ENCODE results near the gene KCNG4. TPM values are rescaled to one million over a fixed set of nuclear protein-coding genes. Genes with fewer than 3 reads are reported as not detected.

Gene KCNG4
- total RNA-seq, 2 donors from 2014 or later, result not detected

DNA sequence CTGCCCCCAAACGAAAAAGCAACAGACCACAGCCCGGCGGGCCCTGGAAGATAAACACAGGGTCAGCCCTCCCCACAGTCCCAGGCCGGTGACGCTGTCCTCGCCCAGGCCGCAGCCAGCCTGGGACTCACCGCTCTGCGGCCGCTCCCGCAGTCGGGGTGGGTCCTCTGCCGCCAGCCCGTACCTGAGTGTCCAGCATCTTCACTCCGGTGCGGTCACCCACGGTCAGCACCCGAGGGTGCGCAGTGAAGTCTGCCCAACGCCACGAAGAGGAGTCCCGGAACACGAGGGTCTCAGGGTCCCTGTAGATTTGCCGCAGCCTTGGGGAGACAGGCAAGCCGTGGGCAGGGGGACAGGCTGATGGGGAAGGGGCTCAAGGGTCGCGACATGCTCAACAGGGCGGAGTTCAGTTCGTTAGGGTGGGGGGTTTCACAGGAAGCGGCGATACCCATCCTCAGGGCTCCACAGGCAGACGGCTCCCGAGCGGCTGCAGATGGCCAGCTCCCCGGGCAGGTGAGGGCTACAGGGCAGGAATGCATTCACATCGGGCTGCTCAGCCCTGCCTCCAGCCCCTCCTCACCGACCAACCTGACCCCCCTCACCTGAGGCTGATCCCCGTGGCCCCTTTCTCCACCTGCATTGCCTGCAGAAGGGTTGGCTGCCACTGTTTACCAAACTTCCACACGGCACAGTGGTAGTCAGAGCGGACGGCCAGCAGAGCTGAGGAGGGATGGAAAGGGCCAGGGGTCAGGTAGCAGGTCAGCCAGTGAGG lies 58.5 kb downstream of the KCNG4 start:
- no peak for DNase-seq (ENCODE audit: low spot score)
- peak overlapping the region in 1 of 2 donors; percentile 35 for H3K27ac ChIP-seq

DNA sequence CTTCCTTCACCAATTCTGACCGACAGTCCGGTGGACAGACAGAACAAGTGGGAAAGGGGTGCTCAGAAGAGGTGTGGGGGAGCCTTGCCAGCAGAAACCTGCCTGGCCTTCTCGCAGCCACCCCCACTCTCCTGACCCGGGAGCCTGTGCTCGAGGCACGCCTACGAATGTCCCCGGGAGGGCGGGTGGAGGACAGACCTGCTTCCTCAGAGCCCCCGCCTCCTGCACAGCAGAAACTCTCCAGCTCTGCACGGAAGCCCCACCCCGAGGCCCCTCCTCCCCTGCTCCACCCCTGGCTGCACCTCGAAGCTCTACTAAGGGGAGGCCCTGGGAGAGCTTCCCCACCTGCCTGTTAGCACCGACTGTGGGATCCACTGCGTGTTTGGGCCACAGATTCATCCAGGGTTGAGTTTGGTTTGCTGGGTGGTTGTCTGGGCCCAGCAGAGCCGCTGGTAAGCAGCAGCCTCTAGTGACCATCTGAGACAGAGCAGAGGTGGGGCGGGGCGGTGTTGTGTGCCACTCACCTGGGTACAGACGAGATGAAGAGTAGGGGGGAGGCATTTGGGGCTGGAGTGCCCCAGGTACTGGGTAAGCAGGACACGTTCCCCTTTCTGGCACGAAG lies 59.2 kb downstream of the KCNG4 start:
- H3K9me3 ChIP-seq, result no peaks in the 10 kb centered on the region
- H3K4me3 ChIP-seq, result no peak overlapping the region
- TF ChIP-seq, protein P1, sequence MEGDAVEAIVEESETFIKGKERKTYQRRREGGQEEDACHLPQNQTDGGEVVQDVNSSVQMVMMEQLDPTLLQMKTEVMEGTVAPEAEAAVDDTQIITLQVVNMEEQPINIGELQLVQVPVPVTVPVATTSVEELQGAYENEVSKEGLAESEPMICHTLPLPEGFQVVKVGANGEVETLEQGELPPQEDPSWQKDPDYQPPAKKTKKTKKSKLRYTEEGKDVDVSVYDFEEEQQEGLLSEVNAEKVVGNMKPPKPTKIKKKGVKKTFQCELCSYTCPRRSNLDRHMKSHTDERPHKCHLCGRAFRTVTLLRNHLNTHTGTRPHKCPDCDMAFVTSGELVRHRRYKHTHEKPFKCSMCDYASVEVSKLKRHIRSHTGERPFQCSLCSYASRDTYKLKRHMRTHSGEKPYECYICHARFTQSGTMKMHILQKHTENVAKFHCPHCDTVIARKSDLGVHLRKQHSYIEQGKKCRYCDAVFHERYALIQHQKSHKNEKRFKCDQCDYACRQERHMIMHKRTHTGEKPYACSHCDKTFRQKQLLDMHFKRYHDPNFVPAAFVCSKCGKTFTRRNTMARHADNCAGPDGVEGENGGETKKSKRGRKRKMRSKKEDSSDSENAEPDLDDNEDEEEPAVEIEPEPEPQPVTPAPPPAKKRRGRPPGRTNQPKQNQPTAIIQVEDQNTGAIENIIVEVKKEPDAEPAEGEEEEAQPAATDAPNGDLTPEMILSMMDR (IDR thresholded peaks at IDR 0.05), result no peak
- DNase-seq (ENCODE audit: low spot score), result no peak
- no peaks in the 10 kb centered on the region for H3K27me3 ChIP-seq
- H3K27ac ChIP-seq, result peak overlapping the region in 1 of 2 donors; percentile 65
- peaks cover 0 to 60% of the 10 kb centered on the region in 2 donors for H3K4me1 ChIP-seq
- peaks cover 53% of the 10 kb centered on the region for H3K36me3 ChIP-seq

More for the DNA sequence above, 58.5 kb downstream of the KCNG4 start:
- peaks cover 0 to 60% of the 10 kb centered on the region in 2 donors for H3K4me1 ChIP-seq
- peaks cover 53% of the 10 kb centered on the region for H3K36me3 ChIP-seq
- no peak overlapping the region for H3K4me3 ChIP-seq
- no peaks in the 10 kb centered on the region for H3K9me3 ChIP-seq
- TF ChIP-seq, protein P1 (IDR thresholded peaks at IDR 0.05), result no peak
- H3K27me3 ChIP-seq, result no peaks in the 10 kb centered on the region

DNA sequence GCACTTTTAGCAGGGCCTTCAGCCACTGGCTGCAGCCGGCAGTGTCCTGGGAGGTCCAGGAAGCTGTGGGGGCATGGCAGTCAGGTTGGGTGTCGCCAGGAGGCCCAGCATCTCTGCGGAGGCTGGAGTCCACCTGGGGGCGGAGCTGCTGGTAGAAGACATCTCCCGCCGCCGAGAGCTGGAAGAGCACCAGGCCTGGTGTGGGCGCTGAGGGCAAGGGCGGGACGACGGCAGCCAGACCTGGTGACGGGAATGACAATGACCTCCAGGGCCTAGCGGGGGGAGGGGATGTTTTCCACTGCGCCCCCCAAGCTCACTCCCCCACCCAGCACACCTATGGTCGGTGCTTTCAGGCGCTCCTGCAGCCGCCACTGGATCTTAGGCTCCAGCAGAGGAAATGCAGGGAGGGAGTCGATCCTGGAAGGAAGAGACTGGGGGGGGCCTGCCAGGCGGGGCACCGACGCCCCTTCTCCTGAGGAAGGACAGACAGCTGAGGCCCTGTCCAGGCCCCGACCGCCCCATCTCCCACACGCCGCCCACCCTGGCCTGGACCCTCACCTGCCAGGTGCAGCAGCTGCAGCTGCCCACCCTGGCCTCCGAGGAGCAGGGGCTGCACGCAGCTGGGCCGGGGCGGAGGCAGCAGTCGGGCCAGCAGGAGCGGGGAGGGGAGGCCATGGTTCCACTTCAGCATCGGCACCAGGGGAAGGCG lies 60.0 kb downstream of the KCNG4 start:
- Histone ChIP-seq H3K27me3 (no peaks in the 10 kb centered on the region), H3K27ac (peak overlapping the region in 1 of 2 donors; percentile 65), H3K36me3 (peaks cover 53% of the 10 kb centered on the region), H3K4me3 (no peak overlapping the region), H3K4me1 (peaks cover 0 to 64% of the 10 kb centered on the region in 2 donors), H3K9me3 (no peaks in the 10 kb centered on the region)
- TF ChIP-seq, protein P1 (IDR thresholded peaks at IDR 0.05), result no peak
- no peak for DNase-seq (ENCODE audit: low spot score)

DNA sequence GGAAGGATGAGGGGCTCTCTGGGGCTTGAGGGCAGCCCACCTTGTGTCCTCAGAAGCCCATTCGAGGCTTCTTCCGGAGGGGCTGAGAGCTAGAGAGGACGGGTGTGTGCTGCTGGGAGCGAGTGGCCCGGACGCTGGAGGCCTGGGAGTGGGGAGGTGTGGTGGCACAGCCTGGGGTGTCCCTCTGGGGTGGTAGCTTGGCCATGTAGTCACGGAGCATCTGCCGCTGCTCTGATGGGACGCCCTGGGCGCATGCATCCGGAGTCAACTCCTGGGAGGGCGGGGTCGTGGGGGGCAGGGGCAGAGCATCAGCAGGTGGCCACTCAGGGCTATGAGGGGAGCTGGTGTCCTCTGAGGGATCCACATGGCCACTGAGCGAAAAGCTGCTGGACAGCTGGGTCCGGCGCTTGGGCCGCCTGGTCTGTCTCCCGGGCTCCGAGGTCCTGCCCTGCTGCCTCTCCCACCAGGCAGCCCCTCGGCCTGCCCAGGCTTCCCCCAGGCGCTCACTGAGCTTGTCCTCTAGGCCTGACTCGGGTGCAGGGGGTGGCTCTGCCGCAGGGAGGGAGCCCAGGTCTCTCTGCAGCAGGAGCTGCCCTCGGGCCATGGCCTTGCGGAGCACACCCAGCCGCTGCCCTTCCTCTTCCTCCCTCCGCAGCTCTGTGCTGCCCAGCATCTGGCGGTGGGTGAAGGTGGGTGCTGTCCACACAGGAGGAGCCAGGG lies 60.8 kb downstream of the KCNG4 start:
- Histone ChIP-seq H3K4me1 (peaks cover 0 to 68% of the 10 kb centered on the region in 2 donors), H3K9me3 (no peaks in the 10 kb centered on the region), H3K36me3 (peaks cover 53% of the 10 kb centered on the region), H3K4me3 (no peak overlapping the region), H3K27me3 (no peaks in the 10 kb centered on the region), H3K27ac (peak overlapping the region in 1 of 2 donors; percentile 65)
- DNase-seq (ENCODE audit: low spot score), result no peak
- TF ChIP-seq, protein P1 (IDR thresholded peaks at IDR 0.05), result no peak

DNA sequence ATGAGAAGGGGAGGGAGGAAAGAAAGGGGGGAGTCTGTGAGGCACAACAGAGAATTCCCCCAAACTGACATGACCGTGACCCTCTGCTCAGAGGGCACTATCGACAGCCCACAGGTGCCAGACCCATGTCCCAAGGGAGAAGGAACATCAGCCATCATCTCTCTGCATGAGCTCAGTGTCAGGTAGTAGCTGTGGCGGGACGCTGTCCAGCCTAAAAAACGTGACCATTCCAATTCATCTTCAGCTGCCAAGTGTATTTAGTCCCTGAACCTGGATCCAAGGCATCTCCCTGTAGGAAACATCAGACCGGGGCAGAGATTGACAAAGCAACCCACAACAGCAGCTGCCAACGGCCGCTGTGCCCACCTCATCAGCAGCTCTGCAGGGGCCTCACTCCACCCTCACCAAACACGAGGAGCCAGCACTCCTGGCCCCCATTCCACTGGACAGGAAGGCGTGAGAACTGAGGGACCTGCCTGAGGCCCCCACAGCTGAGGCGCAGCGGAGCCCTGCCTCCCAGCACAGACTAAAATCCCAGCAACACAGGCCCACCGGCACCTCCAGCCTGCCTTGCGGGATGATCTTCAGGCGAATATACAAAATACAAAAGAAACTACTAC lies 61.6 kb downstream of the KCNG4 start:
- Histone ChIP-seq H3K4me1 (peaks cover 0 to 61% of the 10 kb centered on the region in 2 donors), H3K27me3 (no peaks in the 10 kb centered on the region), H3K4me3 (no peak overlapping the region), H3K36me3 (peaks cover 47% of the 10 kb centered on the region), H3K27ac (peak overlapping the region in 1 of 2 donors; percentile 65), H3K9me3 (no peaks in the 10 kb centered on the region)
- TF ChIP-seq, protein P1 (IDR thresholded peaks at IDR 0.05), result no peak
- DNase-seq (ENCODE audit: low spot score), result no peak

Measured in right atrium auricular region (tissue), 2 donors.